Measurements from ENCODE around the gene KRTAP5-2. TPM values are rescaled to one million over a fixed set of nuclear protein-coding genes. Genes with fewer than 3 reads are reported as not detected.
A peak's percentile ranks its signal among the peaks of the same experiment; 100 is the strongest.

The KRTAP5-2 gene
- total RNA-seq, 1 donor from 2014 or later, result not detected

GRCh38 chr11:1631066-1631568 lies 33.0 kb upstream of the KRTAP5-2 start:
- H3K4me3 ChIP-seq, result no peak overlapping the region
- no peaks in the 10 kb centered on the region for H3K9me3 ChIP-seq
- intact Hi-C loops (cut with DNase I), result no loop called here
- no peak overlapping the region for H3K27ac ChIP-seq
- no peak for DNase-seq (ENCODE audit: low spot score in 2 of 2)
- H3K27me3 ChIP-seq, result no peaks in the 10 kb centered on the region
- H3K4me1 ChIP-seq, result no peaks in the 10 kb centered on the region
- TF ChIP-seq CTCF (IDR thresholded peaks at IDR 0.05), result no peak
- H3K36me3 ChIP-seq, result no peaks in the 10 kb centered on the region

- no peak for TF ChIP-seq CTCF (IDR thresholded peaks at IDR 0.05)
- Histone ChIP-seq H3K36me3 (no peaks in the 10 kb centered on the region), H3K4me3 (no peak overlapping the region), H3K27ac (no peak overlapping the region), H3K4me1 (no peaks in the 10 kb centered on the region), H3K9me3 (no peaks in the 10 kb centered on the region), H3K27me3 (no peaks in the 10 kb centered on the region)
- no peak for DNase-seq (ENCODE audit: low spot score in 2 of 2)
- intact Hi-C loops (cut with DNase I), result no loop called here
Observed at GRCh38 chr11:1630271-1630670, 32.2 kb upstream of the KRTAP5-2 start.

GRCh38 chr11:1629326-1630185 lies 31.5 kb upstream of the KRTAP5-2 start, which contains the start of gene KRTAP5-5:
Gene KRTAP5-5, plus strand, starts transcription at chr11:1629775. Its CDS starts 66 bp downstream, at chr11:1629841.
- Histone ChIP-seq H3K27ac (no peak within 1 kb of the TSS), H3K4me1 (no peaks in the 10 kb centered on the region), H3K36me3 (no peaks in the 10 kb centered on the region), H3K4me3 (no peak within 1 kb of the TSS), H3K9me3 (no peaks in the 10 kb centered on the region), H3K27me3 (no peaks in the 10 kb centered on the region)
- no peak for TF ChIP-seq CTCF (IDR thresholded peaks at IDR 0.05)
- intact Hi-C loops (cut with DNase I), result no loop called here
- no peak for DNase-seq (ENCODE audit: low spot score in 2 of 2)

- no peaks in the 10 kb centered on the region for H3K27me3 ChIP-seq
- intact Hi-C loops (cut with DNase I), result no loop called here
- no peaks in the 10 kb centered on the region for H3K4me1 ChIP-seq
- H3K9me3 ChIP-seq, result no peaks in the 10 kb centered on the region
- H3K4me3 ChIP-seq, result no peak overlapping the region
- no peaks in the 10 kb centered on the region for H3K36me3 ChIP-seq
- H3K27ac ChIP-seq, result no peak overlapping the region
- DNase-seq (ENCODE audit: low spot score in 2 of 2), result no peak
- peak; percentile 64 to 84 (median 76) for TF ChIP-seq CTCF (IDR thresholded peaks at IDR 0.05)
Observed at GRCh38 chr11:1628506-1629325, 30.6 kb upstream of the KRTAP5-2 start.

GRCh38 chr11:1625541-1625940 lies 27.4 kb upstream of the KRTAP5-2 start:
- intact Hi-C loops (cut with DNase I), result no loop called here
- DNase-seq (ENCODE audit: low spot score in 2 of 2), result no peak

More at GRCh38 chr11:1625541-1625940, 27.4 kb upstream of the KRTAP5-2 start:
- Histone ChIP-seq H3K4me1 (no peaks in the 10 kb centered on the region), H3K4me3 (no peak overlapping the region), H3K9me3 (no peaks in the 10 kb centered on the region), H3K27me3 (no peaks in the 10 kb centered on the region), H3K36me3 (no peaks in the 10 kb centered on the region), H3K27ac (no peak overlapping the region)
- no peak for TF ChIP-seq CTCF (IDR thresholded peaks at IDR 0.05)

All from ascending aorta (tissue), 2 donors.